ENCODE measurements around the gene ASIC3. TPM values are rescaled to one million over a fixed set of nuclear protein-coding genes. Genes with fewer than 3 reads are reported as not detected.

The ASIC3 gene
- total and polyA plus RNA-seq, 4 donors = 0.37 to 3.9 (median 2.4) TPM

DNA sequence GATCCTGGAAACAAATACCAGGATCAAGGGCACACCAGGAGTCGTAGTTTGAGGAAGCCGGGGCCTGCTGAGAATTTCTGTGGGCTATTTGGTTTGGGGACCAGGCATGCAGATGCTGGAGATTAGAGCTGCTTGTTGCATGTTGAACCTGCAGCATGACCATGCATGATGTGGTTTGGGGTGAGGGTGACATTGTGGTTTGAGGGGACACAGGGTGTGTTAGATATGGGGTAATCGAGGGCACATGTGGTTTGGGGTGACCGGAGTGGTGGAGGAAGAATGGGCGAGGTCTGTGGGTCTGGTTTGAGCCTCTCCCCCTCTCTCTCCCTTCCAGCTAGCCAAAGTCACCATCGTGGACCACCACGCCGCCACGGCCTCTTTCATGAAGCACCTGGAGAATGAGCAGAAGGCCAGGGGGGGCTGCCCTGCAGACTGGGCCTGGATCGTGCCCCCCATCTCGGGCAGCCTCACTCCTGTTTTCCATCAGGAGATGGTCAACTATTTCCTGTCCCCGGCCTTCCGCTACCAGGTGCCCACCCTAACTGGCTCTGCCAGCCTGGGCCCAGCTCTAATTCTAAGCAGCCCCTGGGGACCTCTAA, 47.3 kb upstream of the ASIC3 start:
- no peak for ATAC-seq (ENCODE audit: insufficient read depth, low FRiP score)
- Histone ChIP-seq H3K27me3 (ENCODE audit: control insufficient read depth in 3 of 3, insufficient read depth in 3 of 3, low read length in 2 of 3) (no peaks in the 10 kb centered on the region), H3K4me3 (no peak overlapping the region), H3K9me3 (ENCODE audit: control insufficient read depth in 4 of 4, insufficient read depth in 3 of 4, low read length in 3 of 4) (no peaks in the 10 kb centered on the region), H3K9ac (ENCODE audit: insufficient read depth in 1 of 2, low read length in 2 of 2) (no peak overlapping the region), H3K36me3 (ENCODE audit: control insufficient read depth in 4 of 4, insufficient read depth in 4 of 4, low read length in 4 of 4) (peaks cover 0 to 6% (median 0%) of the 10 kb centered on the region in 4 donors), H3K27ac (ENCODE audit: low read depth in 1 of 2, low read length in 1 of 2) (no peak overlapping the region), H3K4me1 (ENCODE audit: control insufficient read depth in 5 of 5, insufficient read depth in 5 of 5, low read length in 5 of 5) (peaks cover 0 to 12% (median 2%) of the 10 kb centered on the region in 5 donors)
- 67 to 86% methylated on average over 13 of the region's 13 CpGs for WGBS, 2 donors
- TF ChIP-seq, protein P1, sequence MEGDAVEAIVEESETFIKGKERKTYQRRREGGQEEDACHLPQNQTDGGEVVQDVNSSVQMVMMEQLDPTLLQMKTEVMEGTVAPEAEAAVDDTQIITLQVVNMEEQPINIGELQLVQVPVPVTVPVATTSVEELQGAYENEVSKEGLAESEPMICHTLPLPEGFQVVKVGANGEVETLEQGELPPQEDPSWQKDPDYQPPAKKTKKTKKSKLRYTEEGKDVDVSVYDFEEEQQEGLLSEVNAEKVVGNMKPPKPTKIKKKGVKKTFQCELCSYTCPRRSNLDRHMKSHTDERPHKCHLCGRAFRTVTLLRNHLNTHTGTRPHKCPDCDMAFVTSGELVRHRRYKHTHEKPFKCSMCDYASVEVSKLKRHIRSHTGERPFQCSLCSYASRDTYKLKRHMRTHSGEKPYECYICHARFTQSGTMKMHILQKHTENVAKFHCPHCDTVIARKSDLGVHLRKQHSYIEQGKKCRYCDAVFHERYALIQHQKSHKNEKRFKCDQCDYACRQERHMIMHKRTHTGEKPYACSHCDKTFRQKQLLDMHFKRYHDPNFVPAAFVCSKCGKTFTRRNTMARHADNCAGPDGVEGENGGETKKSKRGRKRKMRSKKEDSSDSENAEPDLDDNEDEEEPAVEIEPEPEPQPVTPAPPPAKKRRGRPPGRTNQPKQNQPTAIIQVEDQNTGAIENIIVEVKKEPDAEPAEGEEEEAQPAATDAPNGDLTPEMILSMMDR (IDR thresholded peaks at IDR 0.05; ENCODE audit: control extremely low read depth, extremely low read depth) = no peak
- no peak for DNase-seq

DNA sequence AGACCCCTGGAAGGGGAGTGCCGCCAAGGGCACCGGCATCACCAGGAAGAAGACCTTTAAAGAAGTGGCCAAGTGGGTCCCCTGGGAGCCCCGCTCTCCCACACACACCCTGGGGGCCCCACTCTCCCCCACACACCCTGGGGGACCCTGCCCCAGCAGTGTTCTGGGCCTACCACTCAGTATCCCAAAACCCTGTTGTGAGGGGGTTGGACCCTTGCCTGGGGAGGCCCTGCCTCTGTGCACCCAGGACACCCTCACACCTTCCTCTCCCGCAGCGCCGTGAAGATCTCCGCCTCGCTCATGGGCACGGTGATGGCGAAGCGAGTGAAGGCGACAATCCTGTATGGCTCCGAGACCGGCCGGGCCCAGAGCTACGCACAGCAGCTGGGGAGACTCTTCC, 46.8 kb upstream of the ASIC3 start:
- ATAC-seq (ENCODE audit: insufficient read depth, low FRiP score) (no peak), DNase-seq (no peak)
- no peaks in the 10 kb centered on the region for H3K27me3 ChIP-seq (ENCODE audit: control insufficient read depth in 3 of 3, insufficient read depth in 3 of 3, low read length in 2 of 3)
- H3K27ac ChIP-seq (ENCODE audit: low read depth in 1 of 2, low read length in 1 of 2) = no peak overlapping the region
- TF ChIP-seq, protein P1 (IDR thresholded peaks at IDR 0.05; ENCODE audit: control extremely low read depth, extremely low read depth) = no peak
- 96 to 99% methylated on average over 16 of the region's 16 CpGs for WGBS, 2 donors
- peaks cover 0 to 8% (median 0%) of the 10 kb centered on the region in 4 donors for H3K36me3 ChIP-seq (ENCODE audit: control insufficient read depth in 4 of 4, insufficient read depth in 4 of 4, low read length in 4 of 4)
- H3K4me1 ChIP-seq (ENCODE audit: control insufficient read depth in 5 of 5, insufficient read depth in 5 of 5, low read length in 5 of 5) = peaks cover 0 to 12% (median 3%) of the 10 kb centered on the region in 5 donors
- no peaks in the 10 kb centered on the region for H3K9me3 ChIP-seq (ENCODE audit: control insufficient read depth in 4 of 4, insufficient read depth in 3 of 4, low read length in 3 of 4)
- no peak overlapping the region for H3K9ac ChIP-seq (ENCODE audit: insufficient read depth in 1 of 2, low read length in 2 of 2)
- peak overlapping the region; percentile 3 for H3K4me3 ChIP-seq

DNA sequence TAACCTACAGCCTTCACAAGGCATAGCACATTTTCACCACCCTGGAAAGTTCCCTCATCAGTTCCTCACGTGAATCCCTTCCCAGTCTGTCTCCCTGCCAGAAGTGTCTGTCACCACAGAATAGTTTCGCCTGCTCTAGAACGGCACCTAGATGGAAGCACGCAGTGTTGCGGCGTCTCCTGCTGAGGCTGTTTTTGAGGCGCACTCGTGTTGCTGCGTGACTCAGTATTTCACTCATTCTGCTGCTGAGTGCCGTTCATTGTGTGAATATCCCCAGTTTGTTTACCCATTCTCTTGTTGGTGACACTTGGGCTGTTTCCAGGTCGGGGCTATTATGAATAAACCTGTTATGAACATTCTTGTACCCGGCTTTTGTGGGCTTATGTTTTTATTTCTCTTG, 44.8 kb upstream of the ASIC3 start:
- no peak overlapping the region for H3K27ac ChIP-seq (ENCODE audit: low read depth in 1 of 2, low read length in 1 of 2)
- WGBS, 2 donors = 57 to 84% methylated on average over 12 of the region's 12 CpGs
- H3K4me1 ChIP-seq (ENCODE audit: control insufficient read depth in 5 of 5, insufficient read depth in 5 of 5, low read length in 5 of 5) = peaks cover 0 to 15% (median 4%) of the 10 kb centered on the region in 5 donors
- H3K9ac ChIP-seq (ENCODE audit: insufficient read depth in 1 of 2, low read length in 2 of 2) = no peak overlapping the region
- H3K36me3 ChIP-seq (ENCODE audit: control insufficient read depth in 4 of 4, insufficient read depth in 4 of 4, low read length in 4 of 4) = peaks cover 0 to 9% (median 0%) of the 10 kb centered on the region in 4 donors
- H3K27me3 ChIP-seq (ENCODE audit: control insufficient read depth in 3 of 3, insufficient read depth in 3 of 3, low read length in 2 of 3) = no peaks in the 10 kb centered on the region
- no peak overlapping the region for H3K4me3 ChIP-seq
- no peaks in the 10 kb centered on the region for H3K9me3 ChIP-seq (ENCODE audit: control insufficient read depth in 4 of 4, insufficient read depth in 3 of 4, low read length in 3 of 4)
- TF ChIP-seq, protein P1 (IDR thresholded peaks at IDR 0.05; ENCODE audit: control extremely low read depth, extremely low read depth) = no peak
- DNase-seq (peak in 2 of 3 donors; percentile 50 to 74), ATAC-seq (ENCODE audit: insufficient read depth, low FRiP score) (no peak)

DNA sequence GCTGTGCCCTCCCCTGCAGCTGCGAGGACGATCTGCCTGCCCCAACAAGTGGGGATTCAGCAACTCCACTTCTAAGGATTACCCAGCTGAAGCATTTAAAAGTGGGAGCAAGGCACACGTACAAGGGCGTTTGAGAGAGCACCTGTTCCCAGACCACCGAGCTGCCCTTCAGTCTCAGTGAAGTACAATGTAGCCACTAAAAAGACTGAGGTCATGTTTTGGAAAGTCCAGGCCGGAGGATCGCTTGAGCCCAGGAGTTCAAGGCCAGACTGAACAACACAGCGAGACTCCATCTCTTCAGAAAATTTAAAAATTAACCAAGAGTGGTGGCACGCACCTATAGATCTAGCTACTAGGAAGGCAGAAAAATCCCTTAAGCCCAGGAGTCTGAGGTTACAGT, 42.8 kb upstream of the ASIC3 start:
- peaks cover 0 to 24% (median 15%) of the 10 kb centered on the region in 5 donors for H3K4me1 ChIP-seq (ENCODE audit: control insufficient read depth in 5 of 5, insufficient read depth in 5 of 5, low read length in 5 of 5)
- ATAC-seq (ENCODE audit: insufficient read depth, low FRiP score) (no peak), DNase-seq (no peak)
- 77 to 81% methylated on average over 9 of the region's 9 CpGs for WGBS, 2 donors
- H3K27ac ChIP-seq (ENCODE audit: low read depth in 1 of 2, low read length in 1 of 2) = no peak overlapping the region
- peaks cover 0 to 7% (median 0%) of the 10 kb centered on the region in 4 donors for H3K36me3 ChIP-seq (ENCODE audit: control insufficient read depth in 4 of 4, insufficient read depth in 4 of 4, low read length in 4 of 4)
- TF ChIP-seq, protein P1 (IDR thresholded peaks at IDR 0.05; ENCODE audit: control extremely low read depth, extremely low read depth) = no peak
- H3K9ac ChIP-seq (ENCODE audit: insufficient read depth in 1 of 2, low read length in 2 of 2) = no peak overlapping the region
- no peaks in the 10 kb centered on the region for H3K9me3 ChIP-seq (ENCODE audit: control insufficient read depth in 4 of 4, insufficient read depth in 3 of 4, low read length in 3 of 4)
- no peak overlapping the region for H3K4me3 ChIP-seq
- no peaks in the 10 kb centered on the region for H3K27me3 ChIP-seq (ENCODE audit: control insufficient read depth in 3 of 3, insufficient read depth in 3 of 3, low read length in 2 of 3)

Data from lung (tissue), 12 donors.